ENCODE measurements around the gene NDFIP2. TPM values are rescaled to one million over a fixed set of nuclear protein-coding genes. Genes with fewer than 3 reads are reported as not detected.

NDFIP2 gene, protein sequence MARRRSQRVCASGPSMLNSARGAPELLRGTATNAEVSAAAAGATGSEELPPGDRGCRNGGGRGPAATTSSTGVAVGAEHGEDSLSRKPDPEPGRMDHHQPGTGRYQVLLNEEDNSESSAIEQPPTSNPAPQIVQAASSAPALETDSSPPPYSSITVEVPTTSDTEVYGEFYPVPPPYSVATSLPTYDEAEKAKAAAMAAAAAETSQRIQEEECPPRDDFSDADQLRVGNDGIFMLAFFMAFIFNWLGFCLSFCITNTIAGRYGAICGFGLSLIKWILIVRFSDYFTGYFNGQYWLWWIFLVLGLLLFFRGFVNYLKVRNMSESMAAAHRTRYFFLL
- total RNA-seq (2022; extraction: Qiagen RNA extraction; ENCODE audit: low read depth): 15.0 to 22.3 TPM (median 19.3 TPM) in 5 replicates

DNA sequence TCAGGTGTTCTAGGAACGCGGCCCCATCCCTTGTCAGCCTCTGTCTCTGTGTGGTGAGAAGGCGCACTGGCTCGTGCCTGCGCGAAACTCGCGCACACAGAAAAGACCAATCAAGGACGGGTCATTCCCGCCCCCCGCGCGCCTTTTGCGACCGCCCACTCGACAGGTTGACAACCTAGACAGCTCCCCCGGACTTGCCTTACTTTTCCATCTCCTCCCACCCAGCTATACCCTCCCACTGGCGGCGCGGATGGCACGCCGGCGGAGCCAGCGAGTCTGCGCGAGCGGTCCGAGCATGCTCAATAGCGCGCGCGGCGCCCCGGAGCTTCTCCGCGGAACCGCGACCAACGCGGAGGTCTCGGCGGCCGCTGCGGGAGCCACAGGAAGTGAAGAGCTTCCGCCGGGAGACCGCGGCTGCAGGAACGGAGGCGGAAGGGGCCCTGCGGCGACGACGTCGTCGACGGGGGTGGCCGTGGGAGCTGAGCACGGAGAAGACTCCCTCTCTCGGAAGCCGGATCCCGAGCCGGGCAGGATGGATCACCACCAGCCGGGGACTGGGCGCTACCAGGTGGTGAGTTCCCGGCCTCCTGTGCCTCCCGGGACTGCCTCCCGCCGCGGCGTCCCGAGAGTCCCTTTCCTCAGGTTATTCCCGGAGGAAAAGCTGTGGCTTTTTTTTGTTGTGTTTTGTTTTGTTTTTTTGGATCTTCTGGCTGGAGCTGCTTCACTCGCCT lies at the start of gene NDFIP2:
Gene NDFIP2 (plus strand): TSS at position 202 of the 731 bp plus-strand sequence. CDS start 49 bp downstream, at position 251.

Other genes starting within 250 kb of the NDFIP2 start
- gene RBM26, start 74.9 kb upstream of the NDFIP2 start, total RNA-seq (2022; extraction: Qiagen RNA extraction; ENCODE audit: low read depth): 14.0 to 24.9 TPM (median 23.4 TPM) in 5 replicates

Data from A549 treated with RU486 at 1 μM for 4 hours (cell line).